GM18867 (cell line): Measurements from ENCODE around the gene GLUL.

Source experiments
- ATAC-seq: cut with Tn5 transposase; IDR thresholded peaks from one replicate; pipeline ENCODE4 v1.9.1; 2021; ENCODE audit warnings: mild to moderate bottlenecking, moderate library complexity; ENCODE audit not compliant: unreplicated experiment

Gene GLUL

GRCh38 chr1:182332261-182333060 is 59.1 kb downstream of the GLUL start:
- ATAC-seq, result no peak
